Measurements from ENCODE around the gene ERICH2.

ERICH2 gene

DNA sequence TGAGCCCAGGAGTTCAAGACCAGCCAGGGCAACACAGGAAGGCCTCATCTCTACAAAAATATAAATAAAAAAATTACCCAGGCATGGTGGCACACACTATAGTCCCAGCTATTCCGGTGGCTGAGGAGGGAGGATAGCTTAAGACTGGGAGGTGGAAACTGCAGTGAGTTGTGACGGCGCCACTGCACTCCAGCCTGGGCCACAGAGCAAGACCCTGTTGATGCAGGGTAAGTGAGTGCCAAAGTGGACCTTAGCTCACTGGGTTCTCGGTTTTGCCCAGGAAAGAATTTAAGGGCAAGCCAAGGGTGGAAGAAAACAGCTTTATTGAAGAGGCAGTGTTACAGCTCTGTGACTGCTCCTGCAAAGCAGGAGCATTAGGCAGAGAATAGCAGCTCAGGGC lies 6.9 kb upstream of the ERICH2 start:
- DNase-seq, result no peak

- DNase-seq, result no peak
Observed at GRCh38 chr2:170764880-170765261, 5.3 kb upstream of the ERICH2 start.

DNA sequence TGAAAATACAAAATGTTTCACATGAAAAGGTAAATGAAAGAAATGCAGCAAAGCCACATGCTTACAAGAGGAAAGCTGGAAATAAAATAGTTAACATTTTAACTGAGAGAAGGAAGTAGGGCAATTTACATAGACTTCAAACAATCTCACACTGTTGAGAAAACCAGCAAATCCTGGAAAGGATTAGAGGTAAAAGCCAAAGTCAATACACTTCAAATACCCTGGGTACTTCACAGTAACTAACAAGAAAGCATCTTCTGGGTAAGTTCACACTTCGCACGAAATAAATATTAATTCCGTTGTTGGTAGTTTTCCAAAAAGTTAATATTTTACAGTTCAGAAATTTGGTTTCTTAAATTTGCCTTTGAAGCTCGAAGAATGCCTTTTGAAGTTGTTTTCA lies 3.5 kb upstream of the ERICH2 start:
- no peak for DNase-seq

GRCh38 chr2:170770606-170771420 lies 635 bp downstream of the ERICH2 start:
- DNase-seq, result peak; percentile 50

- no peak for DNase-seq
Observed at GRCh38 chr2:170771421-170771937, 1.3 kb downstream of the ERICH2 start.

DNA sequence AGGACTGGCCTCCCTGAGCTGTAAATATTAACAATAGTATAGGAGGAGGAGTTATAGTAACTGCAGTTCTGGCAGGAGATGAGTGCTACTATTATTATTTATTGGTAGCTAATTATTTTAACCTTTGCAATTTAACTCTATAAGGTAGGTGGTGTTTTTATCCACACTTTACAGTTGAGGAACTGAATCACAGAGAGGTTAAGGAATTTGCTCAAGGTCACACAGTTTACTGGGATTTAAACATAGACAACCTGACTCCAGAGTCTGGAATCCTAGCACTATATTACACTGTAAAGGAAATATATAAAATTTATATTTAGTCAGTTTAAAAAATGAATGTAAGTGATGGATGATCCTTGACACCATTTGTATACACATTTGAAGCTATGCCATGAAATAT lies 2.1 kb downstream of the ERICH2 start:
- DNase-seq, result no peak

GRCh38 chr2:170774074-170774473 lies 3.9 kb downstream of the ERICH2 start:
- no peak for DNase-seq

- DNase-seq, result no peak
Observed at GRCh38 chr2:170778900-170779299, 8.7 kb downstream of the ERICH2 start.

GRCh38 chr2:170779304-170779703 lies 9.1 kb downstream of the ERICH2 start:
- DNase-seq, result no peak

- DNase-seq, result no peak
Observed at GRCh38 chr2:170782673-170783072, 12.5 kb downstream of the ERICH2 start.

DNA sequence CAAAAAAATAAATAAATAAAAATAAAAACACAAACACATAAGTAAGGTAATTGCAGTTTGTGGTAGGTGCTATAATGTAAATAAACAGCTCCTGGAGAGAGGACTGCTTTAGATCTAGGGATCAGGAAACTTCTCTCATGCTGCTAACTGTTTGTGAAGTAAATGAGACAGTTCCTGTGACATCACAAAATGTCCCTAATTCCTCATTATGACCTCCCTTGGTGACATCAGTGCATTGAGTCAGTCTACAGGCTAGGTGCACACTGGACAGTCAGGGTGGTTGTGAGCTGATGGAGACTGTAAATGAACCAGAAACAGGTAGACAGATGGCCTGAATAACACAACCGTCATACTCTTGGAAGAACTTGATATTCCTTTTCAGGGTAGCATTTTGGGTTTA lies 13.4 kb downstream of the ERICH2 start:
- no peak for DNase-seq

GRCh38 chr2:170798996-170799395 lies 28.8 kb downstream of the ERICH2 start:
- no peak for DNase-seq

DNA sequence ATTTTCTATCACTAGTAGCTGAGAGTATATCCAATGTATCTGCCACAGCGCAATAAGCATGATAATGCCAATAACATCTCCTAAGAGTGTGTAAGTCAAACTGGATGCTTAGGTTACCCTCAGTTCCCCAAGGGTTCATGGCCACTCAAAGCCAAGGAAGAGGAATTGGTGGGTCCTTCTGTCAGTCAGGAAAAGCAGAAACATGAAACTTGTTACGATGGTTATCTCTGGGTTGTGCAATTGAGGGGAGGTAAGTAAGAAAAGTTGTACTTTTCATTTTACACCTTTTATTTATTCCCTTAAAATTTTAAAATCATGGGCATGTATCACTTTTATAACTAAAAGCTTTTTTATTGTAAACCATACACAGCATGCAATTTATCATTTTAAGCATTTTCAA lies 36.4 kb downstream of the ERICH2 start:
- DNase-seq, result no peak

GRCh38 chr2:170812710-170813600 lies 42.8 kb downstream of the ERICH2 start:
- DNase-seq, result no peak

DNA sequence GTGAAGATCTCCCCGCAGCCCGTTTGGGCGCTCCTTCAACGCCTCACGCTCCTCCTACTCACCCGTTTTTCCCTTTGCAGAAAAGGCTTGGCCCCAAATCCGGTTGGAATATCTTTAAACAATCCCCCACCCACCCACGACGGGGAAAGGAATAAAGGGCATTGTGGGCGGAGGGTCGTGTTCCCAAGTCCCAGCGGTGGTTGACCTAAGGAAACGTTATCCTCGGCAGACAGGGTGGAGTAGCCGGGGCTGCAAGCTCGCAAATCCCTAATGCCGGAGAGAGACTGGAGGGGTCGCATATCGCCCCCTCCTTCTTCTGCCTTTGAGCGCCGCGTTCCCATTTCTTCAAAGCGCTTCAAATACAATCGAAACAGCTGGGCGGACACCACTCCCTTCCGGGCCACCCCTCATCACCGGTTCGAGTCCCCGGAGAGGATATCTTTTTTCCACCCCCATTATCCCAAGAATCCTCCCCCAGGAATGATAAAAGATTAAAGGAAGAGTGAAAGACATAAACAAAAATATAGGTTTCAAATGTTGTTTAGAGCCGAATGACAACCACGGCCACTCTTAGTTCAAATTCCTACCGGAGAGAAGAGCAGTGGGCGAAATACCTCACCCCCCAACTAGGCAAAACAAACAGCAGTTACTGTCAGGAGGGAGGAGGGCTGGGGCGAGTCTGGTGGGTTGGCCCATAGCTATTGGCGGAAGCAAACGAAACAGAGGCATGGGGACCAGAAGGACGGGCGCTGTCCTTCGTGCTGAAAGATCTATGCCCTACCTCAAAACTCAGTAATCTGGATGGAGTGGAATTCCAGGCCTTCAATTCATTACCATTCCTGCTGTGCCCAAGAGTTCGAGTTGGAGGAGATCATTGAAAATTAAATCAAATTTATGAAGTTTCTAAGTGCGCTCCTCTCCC lies 43.7 kb downstream of the ERICH2 start:
- DNase-seq, result peak; percentile 21

DNA sequence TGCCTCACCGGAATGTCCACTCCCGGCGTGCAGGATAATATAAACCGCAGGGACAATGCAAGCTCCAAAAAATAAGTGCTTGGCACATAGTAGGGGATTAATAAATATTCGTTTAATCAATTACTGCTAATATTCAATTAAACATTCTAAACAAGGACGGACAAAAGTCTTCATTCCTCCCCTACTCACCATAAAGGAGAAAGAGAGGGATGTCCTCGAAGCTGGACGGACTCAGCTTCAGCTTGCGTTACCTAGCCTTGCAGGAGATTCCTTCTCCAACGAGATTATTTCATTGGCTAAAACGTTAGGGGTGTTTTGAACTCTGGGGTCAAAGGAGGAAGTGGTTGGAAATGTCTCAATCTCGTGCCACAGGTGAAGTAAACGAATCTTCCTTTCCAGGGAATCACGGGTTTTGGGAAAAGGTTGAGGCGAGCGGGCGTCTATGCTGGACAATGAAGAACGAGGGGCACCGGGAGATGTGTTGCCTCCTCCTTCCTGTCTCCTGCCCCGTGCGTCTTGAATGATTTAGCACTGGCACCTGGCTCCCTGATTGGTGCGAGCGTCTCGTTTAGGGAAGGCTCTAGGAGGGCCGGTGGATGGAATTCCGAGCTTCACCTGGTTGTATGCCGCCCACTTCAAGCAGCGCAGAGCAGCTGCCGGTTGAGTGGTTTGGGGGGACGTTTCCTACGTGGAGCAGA lies 44.5 kb downstream of the ERICH2 start:
- no peak for DNase-seq

GRCh38 chr2:170815311-170815710 lies 45.1 kb downstream of the ERICH2 start:
- no peak for DNase-seq

DNA sequence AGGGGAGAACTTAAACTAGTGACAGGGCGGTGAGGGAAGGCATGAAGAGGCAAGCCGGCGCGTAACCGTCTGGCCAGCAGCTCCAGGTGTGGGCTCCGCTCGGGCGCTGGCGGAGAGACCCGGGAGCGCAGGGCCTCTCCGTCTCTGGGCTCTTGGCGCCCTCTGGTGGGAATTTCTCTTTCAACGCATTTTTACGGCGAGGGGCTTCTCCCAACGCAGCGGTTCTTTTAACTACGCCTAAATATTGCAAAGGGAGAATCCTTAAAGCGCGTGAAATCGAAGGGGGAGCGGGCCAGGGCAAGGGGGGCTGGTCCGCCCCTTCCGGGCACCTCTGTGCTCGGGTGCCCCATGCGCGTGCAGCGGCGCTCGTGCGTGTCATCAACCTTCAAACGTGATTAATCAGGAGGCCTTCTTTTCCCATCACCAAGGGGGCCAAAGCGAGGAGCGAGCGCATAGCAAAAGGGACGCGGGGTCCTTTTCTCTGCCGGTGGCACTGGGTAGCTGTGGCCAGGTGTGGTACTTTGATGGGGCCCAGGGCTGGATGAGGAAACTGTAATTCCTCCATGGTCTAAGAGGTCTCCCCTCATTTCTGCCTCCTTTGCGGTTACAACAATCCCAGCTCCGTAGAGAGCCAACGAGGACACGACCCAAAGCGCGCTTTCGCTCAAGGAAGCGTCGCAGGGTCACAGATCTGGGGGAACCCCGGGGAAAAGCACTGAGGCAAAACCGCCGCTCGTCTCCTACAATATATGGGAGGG lies 45.7 kb downstream of the ERICH2 start:
- DNase-seq, result peak; percentile 61

- peak; percentile 39 for DNase-seq
Observed at GRCh38 chr2:170816504-170817092, 46.4 kb downstream of the ERICH2 start, which contains the start of gene GAD1. Gene GAD1 (plus strand): TSS chr2:170816887. CDS start chr2:170818592, 1,705 bp downstream.
